IMR-90 (cell line): ENCODE data around the gene KRT38. TPM values are rescaled to one million over a fixed set of nuclear protein-coding genes. Genes with fewer than 3 reads are reported as not detected.

Source experiments
- ATAC-seq: fragments of 200-7000 bp; cut with Tn5 transposase; 2 replicates; pipeline ENCODE4 v1.9.1; 2020; ENCODE audit warnings: low read depth, mild to moderate bottlenecking, moderate library complexity
- BruUV-seq: library from RNA; stranded (reverse); fragments of 400-500 nt; replicated peaks from 2 replicates; lab custom pipeline; 2021; lab: Mats Ljungman, UMichigan
- CTCF ChIA-PET: fragments of 300-600 bp; formaldehyde crosslinking; extraction: SDS; loops from one replicate; lab custom pipeline; 2021; ENCODE audit warnings: antibody characterized with exemption; lab: Yijun Ruan, JAX
- POLR2A ChIA-PET: fragments of 300-600 bp; sonication (Branson Sonifier 250); formaldehyde crosslinking; loops from one replicate; lab custom pipeline; 2022; ENCODE audit warnings: antibody characterized with exemption; ENCODE audit not compliant: unreplicated experiment; lab: Charles Lee
- DNase-seq: peaks from one replicate; pipeline ENCODE4 v3.0.0; 2013
- H2AFZ ChIP-seq: replicated peaks from 2 replicates; pipeline ENCODE3; 2013; ENCODE audit warnings: low read length, mild to moderate bottlenecking; ENCODE audit not compliant: poor library complexity
- H2AK5ac ChIP-seq: 2 replicates; pipeline ENCODE4 v1.6.1; 2013; ENCODE audit warnings: low read depth, low read length, inconsistent platforms
- H2AK9ac ChIP-seq: replicated peaks from 2 replicates; pipeline ENCODE3; 2013; ENCODE audit warnings: mild to moderate bottlenecking, low read depth, low read length, moderate library complexity; ENCODE audit not compliant: poor library complexity
- H2BK120ac ChIP-seq: 2 replicates; pipeline ENCODE4 v1.6.1; 2013; ENCODE audit warnings: low read depth, low read length, inconsistent platforms
- H2BK15ac ChIP-seq: 3 replicates; pipeline ENCODE4 v1.6.1; 2013; ENCODE audit warnings: low read depth, low read length, inconsistent platforms
- H2BK20ac ChIP-seq: 2 replicates; pipeline ENCODE4 v1.6.1; 2013; ENCODE audit warnings: low read depth, mild to moderate bottlenecking, inconsistent platforms, low read length, moderate library complexity
- H2BK5ac ChIP-seq: 2 replicates; pipeline ENCODE4 v1.6.1; 2013; ENCODE audit warnings: mild to moderate bottlenecking, low read depth, low read length, inconsistent platforms; ENCODE audit not compliant: poor library complexity, severe bottlenecking
- H3K14ac ChIP-seq: replicated peaks from 2 replicates; pipeline ENCODE4 v1.6.1; 2013; ENCODE audit warnings: low read depth, low read length, inconsistent platforms
- H3K18ac ChIP-seq: 2 replicates; pipeline ENCODE4 v1.6.1; 2013; ENCODE audit warnings: low read depth, low read length, control low read depth
- H3K23ac ChIP-seq: 2 replicates; pipeline ENCODE4 v1.6.1; 2013; ENCODE audit warnings: low read depth, low read length, inconsistent platforms
- H3K27ac ChIP-seq: 2 replicates; pipeline ENCODE4 v1.5.1; 2013; ENCODE audit warnings: mild to moderate bottlenecking, control low read depth, low read length; ENCODE audit not compliant: insufficient read depth
- H3K27me3 ChIP-seq: 2 replicates; pipeline ENCODE4 v1.6.1; 2013; ENCODE audit warnings: low read length; ENCODE audit not compliant: control insufficient read depth, insufficient read depth
- H3K36me3 ChIP-seq: 2 replicates; pipeline ENCODE4 v1.6.1; 2013; ENCODE audit warnings: low read length, mixed read lengths; ENCODE audit not compliant: control insufficient read depth, insufficient read depth
- H3K4ac ChIP-seq: 2 replicates; pipeline ENCODE4 v1.6.1; 2013; ENCODE audit warnings: low read depth, low read length, inconsistent platforms
- H3K4me1 ChIP-seq: 2 replicates; pipeline ENCODE4 v1.6.1; 2013; ENCODE audit warnings: low read length, mixed read lengths; ENCODE audit not compliant: control insufficient read depth, insufficient read depth
- H3K4me2 ChIP-seq: 2 replicates; pipeline ENCODE4 v1.6.1; 2013; ENCODE audit warnings: low read depth, mild to moderate bottlenecking, control low read depth, low read length, moderate library complexity
- H3K4me3 ChIP-seq: 2 replicates; pipeline ENCODE4 v1.5.1; 2013; ENCODE audit warnings: low read depth, mild to moderate bottlenecking, control low read depth, low read length, moderate library complexity; ENCODE audit not compliant: insufficient read depth
- H3K56ac ChIP-seq: 2 replicates; pipeline ENCODE4 v1.6.1; 2013; ENCODE audit warnings: low read length, inconsistent platforms; ENCODE audit not compliant: insufficient read depth; ENCODE audit errors: extremely low read depth
- H3K79me1 ChIP-seq, 2 experiments: 2 replicates each; pipeline ENCODE4 v1.6.1; 2013; ENCODE audit warnings: low read length in 2 of 2, inconsistent platforms in 1 of 2, low read depth in 1 of 2
- H3K9ac ChIP-seq: 2 replicates; pipeline ENCODE4 v1.6.1; 2013; ENCODE audit warnings: low read depth, low read length, control low read depth
- H3K9me1 ChIP-seq: 2 replicates; pipeline ENCODE4 v1.6.1; 2013; ENCODE audit warnings: low read length, inconsistent platforms; ENCODE audit not compliant: insufficient read depth
- H3K9me3 ChIP-seq: 2 replicates; pipeline ENCODE4 v1.6.1; 2013; ENCODE audit warnings: low read length; ENCODE audit not compliant: control insufficient read depth, insufficient read depth
- H4K20me1 ChIP-seq: 2 replicates; pipeline ENCODE4 v1.6.1; 2013; ENCODE audit warnings: low read length, inconsistent platforms; ENCODE audit not compliant: insufficient read depth
- H4K5ac ChIP-seq: 2 replicates; pipeline ENCODE4 v1.6.1; 2013; ENCODE audit warnings: mild to moderate bottlenecking, low read depth, low read length, control low read depth
- H4K8ac ChIP-seq, 2 experiments: 2 replicates each; pipeline ENCODE4 v1.6.1; 2013; ENCODE audit warnings: low read depth in 2 of 2, low read length in 2 of 2, control low read depth in 1 of 2, inconsistent platforms in 1 of 2
- H4K91ac ChIP-seq: 2 replicates; pipeline ENCODE4 v1.6.1; 2013; ENCODE audit warnings: low read depth, low read length, inconsistent platforms; ENCODE audit not compliant: insufficient read depth
- BHLHE40 ChIP-seq: fragments of 150-350 bp; IDR thresholded peaks from 2 replicates; pipeline ENCODE4 v1.6.1; 2016; ENCODE audit warnings: mild to moderate bottlenecking, low read depth, low read length
- CHD1 ChIP-seq: IDR thresholded peaks from 2 replicates; pipeline ENCODE4 v1.6.1; 2012; ENCODE audit warnings: low read depth, low read length, improper control_type of control experiment
- FOS ChIP-seq: fragments of 150-350 bp; IDR thresholded peaks from 2 replicates; pipeline ENCODE4 v1.6.1; 2016; ENCODE audit warnings: low read depth, low read length
- MXI1 ChIP-seq: IDR thresholded peaks from 2 replicates; pipeline ENCODE4 v1.6.1; 2012; ENCODE audit warnings: low read depth, mild to moderate bottlenecking, low read length, moderate library complexity, borderline replicate concordance
- NFE2L2 ChIP-seq: fragments of 150-350 bp; IDR thresholded peaks from 2 replicates; pipeline ENCODE4 v1.6.1; 2016; ENCODE audit warnings: low read depth, mild to moderate bottlenecking, low read length
- WGBS, 2 experiments: methylation state at CpG; one replicate each; pipeline versions ENCODE4 v1.1.5 to v1.1.7; 2013; ENCODE audit warnings: missing lambda C conversion rate in 2 of 2; ENCODE audit not compliant: insufficient read length in 1 of 2; ENCODE audit errors: extremely low coverage in 2 of 2; 5-methylcytosine and 5-hydroxymethylcytosine counted together
- dilution Hi-C: fragments of 300-500 bp; cut with HindIII; formaldehyde crosslinking; loops from one replicate; pipeline ENCODE4 v1.14.3; 2018; ENCODE audit warnings: low sequenced_read_pairs; ENCODE audit not compliant: unreplicated experiment
- in situ Hi-C: fragments of 300-500 bp; cut with MboI; formaldehyde crosslinking; loops from 3 replicates; pipeline ENCODE4 v1.14.3; 2019; ENCODE audit warnings: low sequenced_read_pairs, inconsistent platforms, mixed read lengths
- intact Hi-C: fragments of 100-400 bp; cut with micrococcal nuclease; formaldehyde crosslinking; loops from 2 replicates; pipeline ENCODE4 v1.10.0; 2022
- polyA plus RNA-seq, 3 experiments: library from polyadenylated mRNA; depleted of rRNA; stranded (reverse); fragments of >200 nt; gene quantifications; 2 replicates each; pipeline ENCODE4 v1.2.3, GENCODE V29; 2012; ENCODE audit warnings: low replicate concordance in 1 of 3
- total RNA-seq: library from RNA; depleted of rRNA; stranded (reverse); fragments of >200 nt; gene quantifications from 2 replicates; pipeline ENCODE4 v1.2.3, GENCODE V29; 2012
- TF ChIP-seq, protein P1 (sequence below): fragments of 150-350 bp; IDR thresholded peaks from 2 replicates; pipeline ENCODE4 v1.6.1; 2016; ENCODE audit warnings: low read depth, mild to moderate bottlenecking, low read length, moderate library complexity, borderline replicate concordance

Gene KRT38
- total and polyA plus RNA-seq, 2 of the 4 experiments (the other 2 are of a cell fraction), result 0.09 TPM; not detected in 1

DNA sequence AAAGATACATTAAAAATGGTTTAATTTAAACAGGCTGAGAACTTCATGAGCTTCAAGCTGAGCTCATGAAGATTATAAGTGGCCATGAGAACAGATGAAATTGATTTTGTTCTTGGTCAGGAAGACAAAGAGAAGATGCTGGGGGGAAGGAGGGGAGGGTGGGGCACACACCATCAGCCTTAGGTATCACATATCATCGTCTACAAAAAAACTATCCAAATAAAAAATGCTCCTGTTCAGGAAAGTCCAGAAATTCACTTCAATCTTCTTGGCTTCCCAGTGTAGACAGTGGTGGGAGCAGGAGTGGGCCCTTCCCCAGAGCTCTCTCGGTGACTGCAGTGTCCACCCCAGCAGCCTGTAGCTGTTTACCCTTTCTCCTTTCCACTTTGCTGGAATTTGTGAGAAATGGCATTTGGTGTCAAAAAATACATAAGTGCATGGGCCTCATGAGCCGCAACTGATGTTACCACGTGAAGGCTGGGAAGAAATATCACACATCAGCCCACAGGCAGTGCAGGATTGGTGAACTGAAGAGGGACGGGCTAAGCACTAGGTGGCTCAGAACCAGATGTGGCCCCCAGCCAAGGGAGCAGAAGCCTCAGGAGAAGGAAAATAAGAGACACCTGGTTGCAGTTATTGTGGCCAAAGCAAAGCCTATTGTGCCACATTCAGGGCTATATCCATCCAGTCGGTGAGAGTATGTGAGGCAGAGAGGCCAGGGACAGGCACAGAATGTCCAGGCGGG, 22.5 kb downstream of the KRT38 start:
- H3K27me3 ChIP-seq, result no peaks in the 10 kb centered on the region
- H4K8ac ChIP-seq, result peak overlapping the region; percentile 38 to 40; a peak in 1 of 4 replicates
- H3K27ac ChIP-seq, result peak overlapping the region; percentile 41
- H3K36me3 ChIP-seq, result no peaks in the 10 kb centered on the region
- in situ Hi-C loops (no loop called here), dilution Hi-C loops (no loop called here), intact Hi-C loops (no loop called here)
- H3K23ac ChIP-seq, result peak overlapping the region; percentile 64; the same call in 1 of the 2 replicates
- peak overlapping the region; percentile 14 for H3K18ac ChIP-seq
- H3K4me2 ChIP-seq, result no peak overlapping the region
- peak overlapping the region; percentile 84 for H2BK120ac ChIP-seq
- no peak overlapping the region for H2AFZ ChIP-seq
- no peak for DNase-seq
- H4K5ac ChIP-seq, result peak overlapping the region; percentile 84
- H3K9me3 ChIP-seq, result no peaks in the 10 kb centered on the region
- H2BK15ac ChIP-seq, result peak overlapping the region; percentile 89; the same call in 2 of the 3 replicates
- H2BK20ac ChIP-seq, result peak overlapping the region; percentile 82
- peak overlapping the region; percentile 83; the same call in 1 of the 2 replicates for H4K91ac ChIP-seq
- TF ChIP-seq MXI1 (no peak), CHD1 (no peak), BHLHE40 (no peak), NFE2L2 (no peak), FOS (no peak)
- TF ChIP-seq, protein P1, sequence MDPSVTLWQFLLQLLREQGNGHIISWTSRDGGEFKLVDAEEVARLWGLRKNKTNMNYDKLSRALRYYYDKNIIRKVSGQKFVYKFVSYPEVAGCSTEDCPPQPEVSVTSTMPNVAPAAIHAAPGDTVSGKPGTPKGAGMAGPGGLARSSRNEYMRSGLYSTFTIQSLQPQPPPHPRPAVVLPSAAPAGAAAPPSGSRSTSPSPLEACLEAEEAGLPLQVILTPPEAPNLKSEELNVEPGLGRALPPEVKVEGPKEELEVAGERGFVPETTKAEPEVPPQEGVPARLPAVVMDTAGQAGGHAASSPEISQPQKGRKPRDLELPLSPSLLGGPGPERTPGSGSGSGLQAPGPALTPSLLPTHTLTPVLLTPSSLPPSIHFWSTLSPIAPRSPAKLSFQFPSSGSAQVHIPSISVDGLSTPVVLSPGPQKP, result no peak
- CTCF ChIA-PET, result interaction anchor here (1.9 kb wide), 1 partner anchor 130 kb away, joined by 4 read pairs; no protein-coding TSS in a partner anchor
- H3K79me1 ChIP-seq, result no peaks in the 10 kb centered on the region
- WGBS, 2 experiments, result 100% methylated on average over 2 of the region's 7 CpGs; no CpG with 5 or more reads in 1 of the 2 experiments
- no TSS peak for BruUV-seq
- ATAC-seq, result no peak
- POLR2A ChIA-PET, result no interaction called here
- peak overlapping the region; percentile 30 for H2AK9ac ChIP-seq
- peaks cover 29% of the 10 kb centered on the region for H3K9me1 ChIP-seq
- H2BK5ac ChIP-seq, result peak overlapping the region; percentile 31
- H4K20me1 ChIP-seq, result no peaks in the 10 kb centered on the region
- peak overlapping the region; percentile 76 for H3K4ac ChIP-seq
- H2AK5ac ChIP-seq, result peak overlapping the region; percentile 87
- peaks cover 36% of the 10 kb centered on the region for H3K4me1 ChIP-seq
- H3K9ac ChIP-seq, result no peak overlapping the region
- H3K4me3 ChIP-seq, result no peak overlapping the region
- no peak overlapping the region for H3K56ac ChIP-seq
- peak overlapping the region; percentile 61 for H3K14ac ChIP-seq
